Stomach smooth muscle (tissue), 2 donors: ENCODE measurements around the gene CDC25B.
A peak's percentile ranks its signal among the peaks of the same experiment; 100 is the strongest.

Experiments
- H3K27ac ChIP-seq: one replicate; pipeline ENCODE4 v1.7.0; 2013; ENCODE audit warnings: mild to moderate bottlenecking, low read length, inconsistent platforms
- H3K27me3 ChIP-seq, 2 donors: one replicate each; pipeline ENCODE4 v1.7.0; 2013; ENCODE audit warnings: low read length in 2 of 2; ENCODE audit not compliant: insufficient read depth in 2 of 2, control insufficient read depth in 1 of 2
- H3K36me3 ChIP-seq, 2 donors: one replicate each; pipeline ENCODE4 v1.7.0; 2013; ENCODE audit warnings: low read length in 2 of 2; ENCODE audit not compliant: control insufficient read depth in 2 of 2, insufficient read depth in 2 of 2
- H3K4me1 ChIP-seq: one replicate; pipeline ENCODE4 v1.7.0; 2013; ENCODE audit warnings: low read length; ENCODE audit not compliant: control insufficient read depth, insufficient read depth
- H3K4me3 ChIP-seq, 2 donors: one replicate each; pipeline ENCODE4 v1.7.0; 2013; ENCODE audit warnings: low read length in 2 of 2
- H3K9ac ChIP-seq, 2 donors: one replicate each; pipeline ENCODE4 v1.7.0; 2013; ENCODE audit warnings: low read length in 2 of 2, mild to moderate bottlenecking in 1 of 2
- H3K9me3 ChIP-seq, 2 donors: one replicate each; pipeline ENCODE4 v1.7.0; 2013; ENCODE audit warnings: low read length in 2 of 2; ENCODE audit not compliant: control insufficient read depth in 2 of 2
- donor health status: healthy.
- donor health status: Pancreatic carcinoma.

The CDC25B gene

DNA sequence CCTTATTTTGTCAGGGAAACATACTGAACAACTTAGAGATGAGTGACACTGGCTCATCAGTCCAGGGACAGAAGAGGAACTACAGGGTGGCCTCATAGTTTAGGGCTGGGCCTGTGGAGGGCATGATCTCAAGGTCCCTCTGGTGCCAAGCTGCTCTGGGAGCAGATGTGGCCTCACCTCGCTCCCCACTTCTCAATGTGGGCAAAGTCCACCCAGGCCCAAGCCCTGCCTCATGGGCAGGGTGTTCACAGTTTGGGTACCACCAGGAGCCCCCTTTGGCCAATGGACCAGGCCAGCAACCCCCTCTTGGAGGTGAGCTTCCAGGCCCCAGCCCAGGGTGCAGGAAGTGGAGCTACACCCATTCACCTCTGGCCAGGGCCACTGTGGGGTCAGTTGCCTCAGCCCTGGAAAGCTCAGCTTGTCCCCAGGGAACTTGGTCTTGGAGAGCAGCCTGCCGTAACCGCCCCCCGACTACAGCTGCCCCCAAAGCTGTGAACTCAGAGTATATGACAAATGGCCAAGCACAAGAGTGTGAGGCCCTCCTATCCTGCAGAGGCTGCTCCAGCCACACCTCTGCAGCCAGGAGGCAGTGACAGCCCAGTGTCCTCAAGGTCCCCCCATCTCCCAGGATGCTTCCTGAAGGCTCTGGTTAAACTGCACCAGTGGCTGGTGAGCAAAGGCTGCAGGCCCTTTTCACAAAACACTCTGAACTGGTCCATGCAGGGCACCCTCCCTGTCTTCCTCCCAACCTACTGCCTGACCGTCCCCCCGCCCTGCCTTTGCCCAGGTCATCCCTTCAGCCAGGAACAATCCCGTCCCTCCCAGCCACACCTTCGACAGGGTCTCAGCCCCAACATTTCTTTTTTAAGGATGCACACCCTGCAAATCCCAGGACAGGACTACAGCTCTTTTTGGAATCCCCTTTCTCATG lies 32.2 kb upstream of the CDC25B start:
- peak overlapping the region; percentile 97 for H3K27ac ChIP-seq
- peak overlapping the region; percentile 89 to 91 for H3K4me3 ChIP-seq
- H3K9ac ChIP-seq: peak overlapping the region; percentile 28 to 37
- peaks cover 87% of the 10 kb centered on the region for H3K4me1 ChIP-seq
- H3K27me3 ChIP-seq: no peaks in the 10 kb centered on the region
- H3K9me3 ChIP-seq: no peaks in the 10 kb centered on the region
- peaks cover 2 to 5% of the 10 kb centered on the region in 2 donors for H3K36me3 ChIP-seq

DNA sequence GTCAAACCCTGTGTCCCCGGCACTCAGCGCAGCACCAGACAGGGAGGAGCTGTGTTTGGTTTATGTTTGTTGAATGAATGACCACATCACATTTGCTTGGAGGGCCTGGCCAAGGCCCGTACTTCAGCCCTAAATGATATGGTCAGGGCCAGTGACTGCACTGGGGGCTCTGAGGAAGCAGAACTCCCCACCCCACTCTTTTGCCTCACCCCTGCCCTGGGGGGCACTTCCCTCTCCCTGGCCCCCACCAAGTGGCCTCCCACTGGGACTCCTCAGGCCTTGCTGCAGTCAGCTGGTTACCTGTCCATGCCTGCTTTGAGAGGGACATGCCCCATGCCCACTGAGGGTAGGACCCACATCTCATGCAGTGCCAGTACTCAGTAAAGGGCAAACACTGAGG lies 31.5 kb upstream of the CDC25B start:
- peak overlapping the region; percentile 97 for H3K27ac ChIP-seq
- peak overlapping the region; percentile 89 to 91 for H3K4me3 ChIP-seq
- H3K36me3 ChIP-seq: peaks cover 0 to 4% of the 10 kb centered on the region in 2 donors
- no peaks in the 10 kb centered on the region for H3K9me3 ChIP-seq
- H3K4me1 ChIP-seq: peaks cover 82% of the 10 kb centered on the region
- peak overlapping the region; percentile 28 to 62 for H3K9ac ChIP-seq
- no peaks in the 10 kb centered on the region for H3K27me3 ChIP-seq

DNA sequence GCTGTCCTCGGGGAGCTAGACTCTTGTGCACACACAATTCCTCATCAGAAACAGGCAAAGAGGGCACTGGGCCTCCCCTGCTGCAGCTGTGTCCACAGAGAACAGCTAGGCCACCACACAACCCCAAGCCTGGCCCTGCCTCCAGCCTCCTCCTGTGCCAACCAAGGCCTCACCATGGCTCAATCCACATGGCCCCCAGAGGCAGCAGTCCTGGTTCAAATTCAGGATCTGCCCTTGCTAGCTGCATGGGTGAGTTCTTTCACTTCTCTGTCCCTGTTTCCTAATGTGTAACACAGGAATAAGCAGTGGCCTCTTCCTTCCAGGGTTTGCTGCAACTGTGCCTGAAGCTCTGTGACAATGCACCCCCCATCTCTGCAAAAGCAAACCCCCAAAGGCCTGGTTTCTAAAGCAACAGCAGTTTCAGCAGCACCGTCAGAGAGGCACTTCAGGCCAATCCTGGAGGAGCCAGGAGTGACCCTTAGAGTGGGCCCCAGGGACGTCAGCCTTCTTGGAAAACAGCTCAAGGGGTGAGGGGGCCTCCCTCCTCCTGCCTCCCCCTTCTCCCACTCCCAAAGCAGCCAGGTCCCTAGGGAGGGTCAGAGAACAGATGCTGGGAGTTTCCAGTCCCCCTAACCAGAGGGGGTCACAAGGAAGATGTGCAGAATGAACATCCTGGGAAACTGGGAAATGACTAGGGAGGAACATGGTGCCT lies 30.8 kb upstream of the CDC25B start:
- H3K9me3 ChIP-seq: no peaks in the 10 kb centered on the region
- H3K4me1 ChIP-seq: peaks cover 76% of the 10 kb centered on the region
- no peaks in the 10 kb centered on the region for H3K27me3 ChIP-seq
- no peaks in the 10 kb centered on the region for H3K36me3 ChIP-seq
- H3K4me3 ChIP-seq: peak overlapping the region; percentile 89 to 91
- peak overlapping the region in 1 of 2 donors; percentile 71 for H3K9ac ChIP-seq
- H3K27ac ChIP-seq: peak overlapping the region; percentile 97

DNA sequence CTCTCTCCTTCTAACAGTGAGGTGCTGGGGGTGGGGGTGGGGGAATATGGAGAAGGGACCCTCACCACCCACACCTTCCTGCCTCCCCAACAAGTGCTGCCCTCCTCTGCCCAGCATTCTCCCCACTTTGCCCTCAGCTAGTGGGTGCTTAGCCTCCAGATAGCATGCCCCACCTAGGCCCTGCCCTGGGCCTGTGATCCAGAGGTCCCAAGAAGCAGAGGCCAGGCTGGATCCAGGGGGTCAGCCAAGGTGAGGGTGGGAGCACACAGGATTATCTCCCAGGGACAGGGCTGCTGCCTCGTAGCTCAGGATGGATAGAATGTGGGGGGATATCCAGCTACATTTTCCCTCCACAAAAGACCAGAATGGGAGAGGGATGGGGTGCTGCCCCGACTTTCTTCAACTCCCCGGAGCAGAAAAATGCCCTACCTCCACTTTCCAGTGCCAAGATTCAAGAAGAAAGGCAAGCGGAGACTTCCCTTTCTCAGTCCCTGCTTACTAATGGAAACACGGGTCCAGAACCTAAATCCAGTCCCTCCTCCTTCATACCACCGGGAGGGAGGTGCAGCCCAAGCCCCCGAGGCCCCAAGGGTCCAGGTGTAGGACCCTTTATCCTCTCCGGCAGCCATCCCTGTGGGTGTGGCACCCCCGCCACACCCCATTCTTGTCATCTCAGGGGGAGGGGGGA lies 29.5 kb upstream of the CDC25B start:
- Histone ChIP-seq H3K4me3 (peak overlapping the region; percentile 89 to 91), H3K36me3 (no peaks in the 10 kb centered on the region), H3K27ac (peak overlapping the region; percentile 97), H3K27me3 (no peaks in the 10 kb centered on the region), H3K4me1 (peaks cover 64% of the 10 kb centered on the region), H3K9ac (peak overlapping the region; percentile 71 to 76), H3K9me3 (no peaks in the 10 kb centered on the region)

DNA sequence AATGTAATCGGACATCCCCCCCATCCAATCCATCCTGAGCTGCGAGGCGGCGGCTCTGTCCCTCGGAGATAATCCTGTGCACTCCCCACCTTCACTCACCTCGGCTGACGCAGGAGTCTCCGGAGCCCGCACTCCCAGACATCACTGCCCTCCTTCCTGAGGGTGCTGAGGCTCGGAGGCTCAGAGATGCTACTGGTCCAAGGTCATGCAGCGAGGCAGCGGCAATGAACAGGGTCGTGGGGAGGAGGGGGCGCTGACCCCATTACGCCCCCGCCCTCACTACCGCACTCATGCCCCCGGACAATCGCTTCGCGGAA lies 29.0 kb upstream of the CDC25B start:
- peak overlapping the region; percentile 97 for H3K27ac ChIP-seq
- peak overlapping the region; percentile 89 to 91 for H3K4me3 ChIP-seq
- H3K27me3 ChIP-seq: no peaks in the 10 kb centered on the region
- H3K9ac ChIP-seq: peak overlapping the region; percentile 71 to 76
- H3K9me3 ChIP-seq: no peaks in the 10 kb centered on the region
- no peaks in the 10 kb centered on the region for H3K36me3 ChIP-seq
- peaks cover 59% of the 10 kb centered on the region for H3K4me1 ChIP-seq

DNA sequence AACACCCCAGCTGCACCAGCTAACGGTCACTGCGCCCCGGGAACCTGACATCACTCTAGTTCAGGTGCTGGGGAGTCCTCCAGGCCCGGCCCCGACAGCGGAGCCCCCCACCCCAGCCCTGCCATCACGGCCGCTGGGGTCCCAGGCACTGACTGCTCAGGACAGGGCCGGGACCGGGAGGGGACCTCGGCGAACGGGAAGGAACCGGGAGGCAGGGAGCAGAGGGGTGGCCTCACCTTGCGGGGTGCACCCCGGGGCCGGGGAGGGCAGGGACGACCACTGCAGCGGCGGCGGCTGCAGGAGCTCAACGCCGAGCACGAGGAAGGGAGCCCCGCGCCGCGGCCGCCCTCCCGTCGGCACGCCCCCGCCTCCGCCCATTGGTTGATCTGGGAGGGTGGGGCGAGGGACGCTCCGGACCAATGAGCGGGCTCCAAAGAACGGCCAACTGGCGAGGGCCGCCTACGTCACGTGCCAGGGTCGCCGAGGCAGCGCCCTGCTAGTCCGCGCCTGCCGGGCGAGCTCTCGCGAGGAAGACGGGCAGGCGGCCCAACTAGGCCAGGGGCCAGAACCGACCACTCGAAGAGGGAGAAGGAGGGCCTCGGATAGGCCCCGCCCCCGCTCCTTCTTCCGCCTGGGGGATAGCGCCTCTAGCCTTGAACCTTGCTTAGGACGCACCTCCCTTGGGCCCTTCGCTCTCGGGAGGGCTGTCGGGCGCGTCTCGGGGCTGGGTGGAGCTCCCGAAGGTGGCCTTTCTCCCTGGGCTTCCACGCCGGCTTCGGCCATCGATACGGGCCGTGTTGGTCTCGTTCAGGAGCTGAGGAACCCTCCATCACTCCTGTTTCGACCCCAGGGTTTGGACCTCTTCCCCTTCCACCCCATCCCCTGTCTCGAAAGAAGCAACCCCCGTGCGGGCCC lies 28.4 kb upstream of the CDC25B start, which contains the start of gene ADISSP:
Gene ADISSP, minus strand, starts transcription at position 327 of the 915 bp plus-strand sequence. CDS start 7,653 bp downstream, outside the sequence.
- Histone ChIP-seq H3K9me3 (no peaks in the 10 kb centered on the region), H3K36me3 (no peaks in the 10 kb centered on the region), H3K27me3 (no peaks in the 10 kb centered on the region), H3K4me3 (peak within 1 kb of the TSS; percentile 89 to 91), H3K4me1 (peaks cover 54% of the 10 kb centered on the region), H3K9ac (peak within 1 kb of the TSS; percentile 72 to 93), H3K27ac (peak within 1 kb of the TSS; percentile 97)

DNA sequence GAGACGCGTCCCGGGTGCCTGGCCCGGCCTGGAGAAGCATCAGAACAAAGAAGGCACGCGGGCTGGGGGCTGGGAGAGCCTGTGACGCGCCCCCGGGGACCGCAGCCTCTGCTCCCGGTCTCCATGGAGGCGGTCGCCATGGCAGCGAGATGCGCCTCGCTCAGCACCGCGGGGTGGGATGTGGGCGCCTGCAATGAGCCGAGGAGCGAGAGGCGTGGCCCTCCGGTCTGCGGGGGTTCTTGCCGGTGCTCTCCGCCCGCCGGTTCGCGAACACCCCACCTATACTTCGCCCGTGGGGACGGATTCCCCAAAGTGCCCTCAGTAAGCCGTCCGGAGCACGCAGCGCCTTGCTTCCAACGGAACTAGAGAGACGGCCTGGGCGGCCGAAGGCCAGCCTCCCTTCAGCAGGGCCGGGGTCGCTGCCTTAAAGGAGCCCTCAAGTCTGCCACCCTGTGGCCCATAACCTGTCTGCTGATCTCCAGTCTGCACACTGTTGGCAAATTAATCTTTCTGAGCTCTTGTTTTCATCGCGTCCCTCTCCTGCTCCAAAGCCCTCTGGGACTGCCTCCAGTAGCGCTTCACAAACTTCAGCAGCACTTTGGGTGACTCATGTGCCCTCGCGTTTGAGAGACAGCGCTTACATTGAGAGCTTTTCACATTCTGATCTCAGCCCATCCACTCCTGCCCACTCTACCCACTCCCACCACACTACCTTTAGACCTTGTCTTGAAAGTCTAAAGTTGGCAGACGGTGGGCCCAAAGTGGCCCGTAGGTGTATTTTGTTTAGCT lies 27.6 kb upstream of the CDC25B start:
- Histone ChIP-seq H3K9me3 (no peaks in the 10 kb centered on the region), H3K27ac (peak overlapping the region; percentile 97), H3K36me3 (no peaks in the 10 kb centered on the region), H3K27me3 (no peaks in the 10 kb centered on the region), H3K4me3 (peak overlapping the region; percentile 60 to 91), H3K9ac (peak overlapping the region; percentile 72 to 93), H3K4me1 (peaks cover 53% of the 10 kb centered on the region)

DNA sequence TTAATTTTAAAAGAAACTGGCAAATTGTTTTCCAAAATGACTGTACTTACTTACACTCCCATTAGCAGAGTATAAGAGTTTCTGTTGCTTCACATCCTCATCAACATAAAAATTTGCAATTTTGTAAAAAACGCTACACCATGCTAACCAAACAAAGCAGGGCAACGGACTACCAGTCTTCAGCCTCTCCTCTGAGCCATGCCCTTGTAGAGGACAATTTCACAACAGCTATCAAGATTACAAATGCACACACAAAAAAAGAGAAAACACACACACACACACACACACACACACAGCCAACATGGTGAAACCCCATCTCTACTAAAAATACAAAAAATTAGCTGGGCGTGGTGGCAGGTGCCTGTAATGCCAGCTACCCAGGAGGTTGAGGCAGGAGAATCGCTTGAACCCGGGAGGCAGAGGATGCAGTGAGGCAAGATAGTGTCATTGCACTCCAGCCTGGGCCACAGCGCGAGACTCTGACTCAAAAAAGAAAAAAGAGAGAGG lies 24.5 kb upstream of the CDC25B start:
- Histone ChIP-seq H3K9me3 (no peaks in the 10 kb centered on the region), H3K4me1 (peaks cover 23% of the 10 kb centered on the region), H3K4me3 (no peak overlapping the region), H3K9ac (no peak overlapping the region), H3K27me3 (no peaks in the 10 kb centered on the region), H3K36me3 (no peaks in the 10 kb centered on the region), H3K27ac (no peak overlapping the region)

DNA sequence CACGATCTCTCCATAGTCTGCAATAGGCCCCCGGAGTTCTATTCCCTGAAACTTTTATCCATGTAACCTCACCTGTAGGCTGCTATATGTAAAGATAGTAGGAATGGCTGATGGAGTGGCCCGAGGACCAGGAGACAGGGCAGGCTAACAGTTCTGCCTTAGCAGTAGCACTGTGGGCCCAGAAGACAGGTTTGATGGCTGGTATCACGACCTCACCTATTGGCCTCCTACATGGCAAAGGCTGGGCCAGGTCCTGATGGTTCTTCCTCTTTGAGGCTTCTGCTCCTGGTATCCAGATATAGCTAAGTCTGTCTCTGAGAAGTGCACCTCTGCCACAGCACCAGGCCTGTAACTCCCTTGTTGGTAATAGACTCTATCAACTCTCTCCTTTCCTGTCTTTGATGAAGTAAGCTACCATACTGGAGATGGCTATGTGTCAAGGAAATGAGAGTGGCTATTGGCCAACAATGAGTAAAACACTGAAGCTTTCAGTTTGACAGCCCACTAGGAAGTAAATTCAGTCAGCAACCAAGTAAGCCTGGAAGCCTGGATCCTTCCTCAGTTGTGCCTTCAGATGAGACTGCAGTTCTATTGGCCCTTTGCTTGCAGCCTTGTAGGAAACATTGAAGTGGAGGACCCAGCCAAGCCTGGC lies 20.5 kb upstream of the CDC25B start:
- no peaks in the 10 kb centered on the region for H3K36me3 ChIP-seq
- H3K4me3 ChIP-seq: no peak overlapping the region
- H3K27me3 ChIP-seq: no peaks in the 10 kb centered on the region
- H3K27ac ChIP-seq: no peak overlapping the region
- H3K4me1 ChIP-seq: peaks cover 17% of the 10 kb centered on the region
- no peak overlapping the region for H3K9ac ChIP-seq
- no peaks in the 10 kb centered on the region for H3K9me3 ChIP-seq
